GM23338 (cell line): Measurements from ENCODE around the gene SLC15A1. TPM values are rescaled to one million over a fixed set of nuclear protein-coding genes. Genes with fewer than 3 reads are reported as not detected.

Experiments
- ATAC-seq: fragments of 200-7000 bp; cut with Tn5 transposase; 3 replicates; pipeline ENCODE4 v1.9.1; 2020
- DNase-seq: peaks from one replicate; pipeline ENCODE4 v3.0.0-alpha.2; 2015; ENCODE audit warnings: low spot score
- H2AFZ ChIP-seq: fragments of 200-600 bp; sonication (generic); 2 replicates; pipeline ENCODE4 v1.8.0; 2016; ENCODE audit warnings: antibody characterized with exemption, mild to moderate bottlenecking, moderate library complexity
- H3F3A ChIP-seq: fragments of 200-600 bp; sonication (generic); replicated peaks from 2 replicates; pipeline ENCODE4 v1.8.0; 2017; ENCODE audit warnings: antibody characterized with exemption, mixed run types, low read depth
- H3K27ac ChIP-seq: fragments of 200-600 bp; sonication (generic); 2 replicates; pipeline ENCODE4 v1.6.1; 2016; ENCODE audit warnings: low read depth
- H3K27me3 ChIP-seq: fragments of 200-600 bp; sonication (generic); 2 replicates; pipeline ENCODE4 v1.8.0; 2016; ENCODE audit warnings: mild to moderate bottlenecking, mixed run types, moderate library complexity; ENCODE audit not compliant: insufficient read depth
- H3K36me3 ChIP-seq: fragments of 200-600 bp; sonication (generic); 2 replicates; pipeline ENCODE4 v1.8.0; 2016; ENCODE audit warnings: mild to moderate bottlenecking; ENCODE audit not compliant: insufficient read depth
- H3K4me1 ChIP-seq: fragments of 200-600 bp; sonication (generic); 2 replicates; pipeline ENCODE4 v1.8.0; 2016; ENCODE audit warnings: mild to moderate bottlenecking, moderate library complexity; ENCODE audit not compliant: insufficient read depth
- H3K4me2 ChIP-seq: fragments of 200-600 bp; sonication (generic); 2 replicates; pipeline ENCODE4 v1.7.1; 2017; ENCODE audit warnings: mixed run types
- H3K4me3 ChIP-seq: fragments of 200-600 bp; sonication (generic); 2 replicates; pipeline ENCODE4 v1.6.1; 2016; ENCODE audit warnings: mixed run types
- H3K79me2 ChIP-seq: fragments of 200-600 bp; sonication (generic); replicated peaks from 2 replicates; pipeline ENCODE4 v1.8.0; 2017; ENCODE audit warnings: mild to moderate bottlenecking; ENCODE audit not compliant: insufficient read depth
- H3K9me2 ChIP-seq: fragments of 200-600 bp; sonication (generic); 2 replicates; pipeline ENCODE4 v1.8.0; 2017; ENCODE audit not compliant: insufficient read depth
- H4K20me1 ChIP-seq: fragments of 200-600 bp; sonication (generic); replicated peaks from 2 replicates; pipeline ENCODE4 v1.8.0; 2017; ENCODE audit warnings: mild to moderate bottlenecking; ENCODE audit not compliant: insufficient read depth
- H3K27ac Mint-ChIP-seq: 2 replicates; pipeline ENCODE4 v1.8.0; 2020; ENCODE audit warnings: inconsistent platforms, mild to moderate bottlenecking, moderate library complexity, mixed read lengths
- H3K27me3 Mint-ChIP-seq: 3 replicates; pipeline ENCODE4 v1.8.0; 2022; ENCODE audit warnings: low read depth, mild to moderate bottlenecking, moderate library complexity, mixed read lengths, inconsistent platforms; ENCODE audit not compliant: insufficient read depth, poor library complexity
- H3K36me3 Mint-ChIP-seq: 3 replicates; pipeline ENCODE4 v1.8.0; 2021; ENCODE audit warnings: low read depth, mild to moderate bottlenecking, inconsistent platforms, moderate library complexity, mixed read lengths
- H3K4me1 Mint-ChIP-seq: 3 replicates; pipeline ENCODE4 v1.8.0; 2020; ENCODE audit warnings: mild to moderate bottlenecking, inconsistent platforms, mixed read lengths
- H3K4me3 Mint-ChIP-seq: 3 replicates; pipeline ENCODE4 v1.8.0; 2021; ENCODE audit warnings: moderate library complexity, mild to moderate bottlenecking, inconsistent platforms, mixed read lengths
- H3K9me3 Mint-ChIP-seq: 3 replicates; pipeline ENCODE4 v1.8.0; 2020; ENCODE audit warnings: moderate library complexity, mild to moderate bottlenecking, inconsistent platforms, mixed read lengths
- CREB1 ChIP-seq: fragments of 250-450 bp; sonication (Bioruptor Pico); IDR thresholded peaks from 2 replicates; pipeline ENCODE4 v1.5.0; 2020; ENCODE audit warnings: low read depth, mild to moderate bottlenecking, moderate library complexity
- EZH2phosphoT487 ChIP-seq: fragments of 200-600 bp; sonication (generic); IDR thresholded peaks from one replicate; pipeline ENCODE4 v1.8.1; 2018; ENCODE audit warnings: antibody characterized with exemption; ENCODE audit not compliant: unreplicated experiment
- JUNB ChIP-seq: IDR thresholded peaks from one replicate; pipeline ENCODE4 v1.6.1; 2016; ENCODE audit warnings: antibody characterized with exemption; ENCODE audit not compliant: unreplicated experiment
- NANOG ChIP-seq: IDR thresholded peaks from 2 replicates; pipeline ENCODE4 v1.6.1; 2016; ENCODE audit warnings: antibody characterized with exemption, borderline replicate concordance
- STAT1 ChIP-seq: IDR thresholded peaks from one replicate; pipeline ENCODE4 v1.6.1; 2016; ENCODE audit warnings: antibody characterized with exemption; ENCODE audit not compliant: unreplicated experiment
- ZNF331 ChIP-seq: fragments of 250-450 bp; sonication (Bioruptor Pico); IDR thresholded peaks from 2 replicates; pipeline ENCODE4 v1.5.0; 2020; ENCODE audit warnings: low read depth, mild to moderate bottlenecking, moderate library complexity
- polyA plus RNA-seq: library from polyadenylated mRNA; unstranded; fragments of >200 nt; fragmentation: Nextera tagmentation; extraction: Ambion mirVana; gene quantifications from 2 replicates; pipeline ENCODE4 v1.2.1, GENCODE V29; 2016
- total RNA-seq: library from RNA; depleted of rRNA; stranded (reverse); fragments of >200 nt; shearing (Covaris generic); gene quantifications from 2 replicates; pipeline ENCODE4 v1.2.3, GENCODE V29; 2014
- TF ChIP-seq, protein P1 (sequence below): IDR thresholded peaks from one replicate; pipeline ENCODE4 v1.6.1; 2018; ENCODE audit warnings: antibody characterized with exemption; ENCODE audit not compliant: unreplicated experiment
- TF ChIP-seq, protein P2 (sequence below): fragments of 250-450 bp; sonication (Bioruptor Pico); IDR thresholded peaks from 2 replicates; pipeline ENCODE4 v1.5.0; 2020; ENCODE audit warnings: mild to moderate bottlenecking, moderate library complexity

SLC15A1 gene
- total and polyA plus RNA-seq, 2 experiments from 2014 or later: 1.6 to 3.0 TPM

DNA sequence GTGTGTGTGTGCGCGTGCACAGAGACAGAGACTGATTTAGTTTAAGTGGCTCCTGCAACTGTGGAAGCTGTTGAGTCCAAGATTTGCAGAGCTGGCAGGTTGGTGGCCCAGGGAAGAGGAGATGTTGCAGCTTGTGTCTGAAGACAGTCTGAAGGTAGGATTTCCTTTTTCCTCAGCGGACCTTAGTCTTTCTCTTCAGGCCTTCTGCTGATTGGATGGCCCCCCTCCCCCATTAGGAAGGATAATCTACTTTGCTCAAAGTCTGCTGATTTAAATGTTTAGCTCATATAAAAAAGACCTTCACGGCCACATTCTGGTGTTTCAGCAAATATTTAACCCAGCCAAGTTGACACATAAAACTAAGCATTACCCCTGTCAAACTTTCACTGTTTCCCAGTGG is 84.3 kb downstream of the SLC15A1 start (continued):
- TF ChIP-seq, protein P1, sequence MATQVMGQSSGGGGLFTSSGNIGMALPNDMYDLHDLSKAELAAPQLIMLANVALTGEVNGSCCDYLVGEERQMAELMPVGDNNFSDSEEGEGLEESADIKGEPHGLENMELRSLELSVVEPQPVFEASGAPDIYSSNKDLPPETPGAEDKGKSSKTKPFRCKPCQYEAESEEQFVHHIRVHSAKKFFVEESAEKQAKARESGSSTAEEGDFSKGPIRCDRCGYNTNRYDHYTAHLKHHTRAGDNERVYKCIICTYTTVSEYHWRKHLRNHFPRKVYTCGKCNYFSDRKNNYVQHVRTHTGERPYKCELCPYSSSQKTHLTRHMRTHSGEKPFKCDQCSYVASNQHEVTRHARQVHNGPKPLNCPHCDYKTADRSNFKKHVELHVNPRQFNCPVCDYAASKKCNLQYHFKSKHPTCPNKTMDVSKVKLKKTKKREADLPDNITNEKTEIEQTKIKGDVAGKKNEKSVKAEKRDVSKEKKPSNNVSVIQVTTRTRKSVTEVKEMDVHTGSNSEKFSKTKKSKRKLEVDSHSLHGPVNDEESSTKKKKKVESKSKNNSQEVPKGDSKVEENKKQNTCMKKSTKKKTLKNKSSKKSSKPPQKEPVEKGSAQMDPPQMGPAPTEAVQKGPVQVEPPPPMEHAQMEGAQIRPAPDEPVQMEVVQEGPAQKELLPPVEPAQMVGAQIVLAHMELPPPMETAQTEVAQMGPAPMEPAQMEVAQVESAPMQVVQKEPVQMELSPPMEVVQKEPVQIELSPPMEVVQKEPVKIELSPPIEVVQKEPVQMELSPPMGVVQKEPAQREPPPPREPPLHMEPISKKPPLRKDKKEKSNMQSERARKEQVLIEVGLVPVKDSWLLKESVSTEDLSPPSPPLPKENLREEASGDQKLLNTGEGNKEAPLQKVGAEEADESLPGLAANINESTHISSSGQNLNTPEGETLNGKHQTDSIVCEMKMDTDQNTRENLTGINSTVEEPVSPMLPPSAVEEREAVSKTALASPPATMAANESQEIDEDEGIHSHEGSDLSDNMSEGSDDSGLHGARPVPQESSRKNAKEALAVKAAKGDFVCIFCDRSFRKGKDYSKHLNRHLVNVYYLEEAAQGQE: no peak
- TF ChIP-seq ZNF331 (no peak), NANOG (no peak), CREB1 (CRISPR knock-in tag) (no peak), EZH2phosphoT487 (no peak)

DNA sequence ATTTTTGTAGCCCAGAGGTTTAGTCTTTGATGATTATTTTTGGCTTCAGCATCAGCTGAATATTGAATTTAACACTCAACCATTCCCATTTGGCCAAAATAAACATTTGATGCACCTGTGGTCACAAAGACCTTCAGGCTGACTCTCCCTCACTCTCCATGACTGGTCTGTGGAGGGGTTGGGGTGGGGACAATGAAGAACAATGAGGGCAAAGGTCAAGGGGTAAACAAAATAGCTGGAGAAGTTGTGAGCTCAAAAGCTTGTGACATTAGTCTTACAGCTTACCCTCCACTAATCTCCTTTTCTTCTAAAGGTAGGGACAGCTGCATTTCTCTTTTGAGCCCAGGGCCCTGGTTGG is 86.9 kb downstream of the SLC15A1 start:
- H3K36me3 Mint-ChIP-seq: no peaks in the 10 kb centered on the region
- no peak for ATAC-seq

More for the DNA sequence above, 86.9 kb downstream of the SLC15A1 start:
- Mint-ChIP-seq H3K27ac (no peak overlapping the region), H3K9me3 (no peaks in the 10 kb centered on the region), H3K4me1 (no peaks in the 10 kb centered on the region), H3K4me3 (no peak overlapping the region), H3K27me3 (peaks cover 4% of the 10 kb centered on the region)
- Histone ChIP-seq H3K4me3 (no peak overlapping the region), H4K20me1 (no peaks in the 10 kb centered on the region), H3K27ac (no peak overlapping the region), H3K9me2 (no peaks in the 10 kb centered on the region), H2AFZ (no peak overlapping the region), H3K27me3 (no peaks in the 10 kb centered on the region), H3K4me2 (no peak overlapping the region), H3K36me3 (no peaks in the 10 kb centered on the region), H3K4me1 (no peaks in the 10 kb centered on the region), H3F3A (no peaks in the 10 kb centered on the region), H3K79me2 (no peaks in the 10 kb centered on the region)
- DNase-seq: no peak
- no peak for TF ChIP-seq EZH2phosphoT487
- TF ChIP-seq STAT1: no peak
- TF ChIP-seq, protein P2, sequence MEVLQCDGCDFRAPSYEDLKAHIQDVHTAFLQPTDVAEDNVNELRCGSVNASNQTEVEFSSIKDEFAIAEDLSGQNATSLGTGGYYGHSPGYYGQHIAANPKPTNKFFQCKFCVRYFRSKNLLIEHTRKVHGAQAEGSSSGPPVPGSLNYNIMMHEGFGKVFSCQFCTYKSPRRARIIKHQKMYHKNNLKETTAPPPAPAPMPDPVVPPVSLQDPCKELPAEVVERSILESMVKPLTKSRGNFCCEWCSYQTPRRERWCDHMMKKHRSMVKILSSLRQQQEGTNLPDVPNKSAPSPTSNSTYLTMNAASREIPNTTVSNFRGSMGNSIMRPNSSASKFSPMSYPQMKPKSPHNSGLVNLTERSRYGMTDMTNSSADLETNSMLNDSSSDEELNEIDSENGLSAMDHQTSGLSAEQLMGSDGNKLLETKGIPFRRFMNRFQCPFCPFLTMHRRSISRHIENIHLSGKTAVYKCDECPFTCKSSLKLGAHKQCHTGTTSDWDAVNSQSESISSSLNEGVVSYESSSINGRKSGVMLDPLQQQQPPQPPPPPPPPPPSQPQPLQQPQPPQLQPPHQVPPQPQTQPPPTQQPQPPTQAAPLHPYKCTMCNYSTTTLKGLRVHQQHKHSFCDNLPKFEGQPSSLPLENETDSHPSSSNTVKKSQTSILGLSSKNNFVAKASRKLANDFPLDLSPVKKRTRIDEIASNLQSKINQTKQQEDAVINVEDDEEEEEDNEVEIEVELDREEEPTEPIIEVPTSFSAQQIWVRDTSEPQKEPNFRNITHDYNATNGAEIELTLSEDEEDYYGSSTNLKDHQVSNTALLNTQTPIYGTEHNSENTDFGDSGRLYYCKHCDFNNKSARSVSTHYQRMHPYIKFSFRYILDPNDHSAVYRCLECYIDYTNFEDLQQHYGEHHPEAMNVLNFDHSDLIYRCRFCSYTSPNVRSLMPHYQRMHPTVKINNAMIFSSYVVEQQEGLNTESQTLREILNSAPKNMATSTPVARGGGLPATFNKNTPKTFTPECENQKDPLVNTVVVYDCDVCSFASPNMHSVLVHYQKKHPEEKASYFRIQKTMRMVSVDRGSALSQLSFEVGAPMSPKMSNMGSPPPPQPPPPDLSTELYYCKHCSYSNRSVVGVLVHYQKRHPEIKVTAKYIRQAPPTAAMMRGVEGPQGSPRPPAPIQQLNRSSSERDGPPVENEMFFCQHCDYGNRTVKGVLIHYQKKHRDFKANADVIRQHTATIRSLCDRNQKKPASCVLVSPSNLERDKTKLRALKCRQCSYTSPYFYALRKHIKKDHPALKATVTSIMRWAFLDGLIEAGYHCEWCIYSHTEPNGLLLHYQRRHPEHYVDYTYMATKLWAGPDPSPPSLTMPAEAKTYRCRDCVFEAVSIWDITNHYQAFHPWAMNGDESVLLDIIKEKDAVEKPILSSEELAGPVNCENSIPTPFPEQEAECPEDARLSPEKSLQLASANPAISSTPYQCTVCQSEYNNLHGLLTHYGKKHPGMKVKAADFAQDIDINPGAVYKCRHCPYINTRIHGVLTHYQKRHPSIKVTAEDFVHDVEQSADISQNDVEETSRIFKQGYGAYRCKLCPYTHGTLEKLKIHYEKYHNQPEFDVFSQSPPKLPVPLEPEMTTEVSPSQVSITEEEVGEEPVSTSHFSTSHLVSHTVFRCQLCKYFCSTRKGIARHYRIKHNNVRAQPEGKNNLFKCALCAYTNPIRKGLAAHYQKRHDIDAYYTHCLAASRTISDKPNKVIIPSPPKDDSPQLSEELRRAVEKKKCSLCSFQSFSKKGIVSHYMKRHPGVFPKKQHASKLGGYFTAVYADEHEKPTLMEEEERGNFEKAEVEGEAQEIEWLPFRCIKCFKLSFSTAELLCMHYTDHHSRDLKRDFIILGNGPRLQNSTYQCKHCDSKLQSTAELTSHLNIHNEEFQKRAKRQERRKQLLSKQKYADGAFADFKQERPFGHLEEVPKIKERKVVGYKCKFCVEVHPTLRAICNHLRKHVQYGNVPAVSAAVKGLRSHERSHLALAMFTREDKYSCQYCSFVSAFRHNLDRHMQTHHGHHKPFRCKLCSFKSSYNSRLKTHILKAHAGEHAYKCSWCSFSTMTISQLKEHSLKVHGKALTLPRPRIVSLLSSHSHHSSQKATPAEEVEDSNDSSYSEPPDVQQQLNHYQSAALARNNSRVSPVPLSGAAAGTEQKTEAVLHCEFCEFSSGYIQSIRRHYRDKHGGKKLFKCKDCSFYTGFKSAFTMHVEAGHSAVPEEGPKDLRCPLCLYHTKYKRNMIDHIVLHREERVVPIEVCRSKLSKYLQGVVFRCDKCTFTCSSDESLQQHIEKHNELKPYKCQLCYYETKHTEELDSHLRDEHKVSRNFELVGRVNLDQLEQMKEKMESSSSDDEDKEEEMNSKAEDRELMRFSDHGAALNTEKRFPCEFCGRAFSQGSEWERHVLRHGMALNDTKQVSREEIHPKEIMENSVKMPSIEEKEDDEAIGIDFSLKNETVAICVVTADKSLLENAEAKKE: no peak
- TF ChIP-seq CREB1 (CRISPR knock-in tag): no peak
- TF ChIP-seq JUNB: no peak
- TF ChIP-seq, protein P1: no peak
